ENCODE results near the gene CIAO3. TPM values are rescaled to one million over a fixed set of nuclear protein-coding genes. Genes with fewer than 3 reads are reported as not detected.

Gene CIAO3
- total RNA-seq, 1 donor, result 37.1 TPM

DNA sequence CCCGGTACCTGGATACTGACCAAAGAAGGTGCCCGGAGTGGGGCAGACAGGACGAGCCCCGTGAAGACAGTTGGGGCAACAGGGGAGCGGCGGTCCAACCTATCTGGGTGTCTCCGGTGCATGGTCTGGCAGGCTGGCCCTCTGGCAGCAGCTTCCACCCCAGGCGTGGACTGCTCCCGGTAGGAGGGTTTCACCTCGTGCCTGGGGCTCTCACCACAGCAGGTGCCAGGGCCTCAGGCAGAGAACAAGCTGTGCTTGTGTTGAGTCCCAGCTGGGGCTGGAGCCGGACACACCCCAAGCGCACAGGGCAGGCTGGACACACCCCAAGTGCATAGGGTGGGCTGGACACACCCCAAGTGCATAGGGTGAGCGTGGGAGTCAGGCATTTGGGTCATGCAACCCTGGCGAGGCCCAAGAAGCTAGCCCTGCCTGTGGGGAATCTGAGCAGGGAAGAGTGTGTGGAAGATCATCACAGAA is 33.7 kb downstream of the CIAO3 start:
- TF ChIP-seq, protein P1, sequence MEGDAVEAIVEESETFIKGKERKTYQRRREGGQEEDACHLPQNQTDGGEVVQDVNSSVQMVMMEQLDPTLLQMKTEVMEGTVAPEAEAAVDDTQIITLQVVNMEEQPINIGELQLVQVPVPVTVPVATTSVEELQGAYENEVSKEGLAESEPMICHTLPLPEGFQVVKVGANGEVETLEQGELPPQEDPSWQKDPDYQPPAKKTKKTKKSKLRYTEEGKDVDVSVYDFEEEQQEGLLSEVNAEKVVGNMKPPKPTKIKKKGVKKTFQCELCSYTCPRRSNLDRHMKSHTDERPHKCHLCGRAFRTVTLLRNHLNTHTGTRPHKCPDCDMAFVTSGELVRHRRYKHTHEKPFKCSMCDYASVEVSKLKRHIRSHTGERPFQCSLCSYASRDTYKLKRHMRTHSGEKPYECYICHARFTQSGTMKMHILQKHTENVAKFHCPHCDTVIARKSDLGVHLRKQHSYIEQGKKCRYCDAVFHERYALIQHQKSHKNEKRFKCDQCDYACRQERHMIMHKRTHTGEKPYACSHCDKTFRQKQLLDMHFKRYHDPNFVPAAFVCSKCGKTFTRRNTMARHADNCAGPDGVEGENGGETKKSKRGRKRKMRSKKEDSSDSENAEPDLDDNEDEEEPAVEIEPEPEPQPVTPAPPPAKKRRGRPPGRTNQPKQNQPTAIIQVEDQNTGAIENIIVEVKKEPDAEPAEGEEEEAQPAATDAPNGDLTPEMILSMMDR (IDR thresholded peaks at IDR 0.05; ENCODE audit: insufficient read depth, low read depth, low read length), result no peak
- no peak overlapping the region for H3K4me3 ChIP-seq (ENCODE audit: low read depth, low read length)
- DNase-seq (ENCODE audit: low read depth), result no peak

- TF ChIP-seq, protein P1 (IDR thresholded peaks at IDR 0.05; ENCODE audit: insufficient read depth, low read depth, low read length), result no peak
Observed at GRCh38 chr16:706189-707061, 34.4 kb downstream of the CIAO3 start.

DNA sequence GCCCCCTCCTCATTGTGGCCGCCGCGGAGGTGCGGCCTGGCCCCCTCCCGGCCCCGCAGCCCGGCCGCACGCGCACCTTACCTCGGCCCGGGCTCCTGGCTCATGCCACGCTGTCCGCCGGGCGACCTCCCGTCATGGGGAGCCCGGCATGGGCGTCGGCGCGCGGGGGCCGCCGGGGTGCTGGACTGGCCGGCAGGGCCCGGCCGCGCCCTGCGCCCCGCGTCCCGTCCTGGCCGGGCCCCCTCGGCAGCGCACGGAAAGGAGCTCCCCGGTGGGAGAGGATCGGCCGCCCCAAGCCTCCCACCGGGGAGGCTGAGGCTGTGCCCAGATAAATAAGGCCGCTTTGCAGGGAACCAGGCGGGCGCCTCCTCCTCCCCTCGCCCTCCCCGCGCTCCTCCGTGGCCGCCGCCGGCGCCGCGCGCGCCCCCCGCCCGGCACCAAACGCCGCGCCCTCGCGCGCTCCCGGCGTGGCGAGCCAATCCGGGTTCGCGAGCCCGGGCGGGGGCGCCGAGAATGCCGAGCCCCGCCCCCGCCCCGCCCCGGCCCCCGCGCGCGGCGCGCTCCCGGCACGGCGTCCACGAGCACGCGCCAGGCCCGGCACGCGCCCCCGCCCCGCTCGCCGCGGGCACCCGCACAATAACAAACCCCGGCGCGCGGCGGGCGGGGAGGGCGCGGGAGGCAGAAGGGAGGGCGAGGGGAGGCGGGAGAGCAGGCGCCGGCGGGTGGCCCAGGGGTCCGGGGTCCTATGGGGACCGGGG is 35.2 kb downstream of the CIAO3 start, which contains the start of gene FBXL16:
FBXL16 (minus strand) TSS at position 371 of the 758 bp plus-strand sequence. CDS start 8,396 bp downstream, outside the sequence.
- TF ChIP-seq, protein P1 (IDR thresholded peaks at IDR 0.05; ENCODE audit: insufficient read depth, low read depth, low read length), result no peak
- DNase-seq (ENCODE audit: low read depth), result no peak
- no peak within 1 kb of the TSS for H3K4me3 ChIP-seq (ENCODE audit: low read depth, low read length)

More at GRCh38 chr16:706189-707061, 34.4 kb downstream of the CIAO3 start:
- no peak overlapping the region for H3K4me3 ChIP-seq (ENCODE audit: low read depth, low read length)
- no peak for DNase-seq (ENCODE audit: low read depth)

- TF ChIP-seq, protein P1 (IDR thresholded peaks at IDR 0.05; ENCODE audit: insufficient read depth, low read depth, low read length), result no peak
- H3K4me3 ChIP-seq (ENCODE audit: low read depth, low read length), result no peak overlapping the region
Observed at GRCh38 chr16:704552-705380, 36.0 kb downstream of the CIAO3 start.

DNA sequence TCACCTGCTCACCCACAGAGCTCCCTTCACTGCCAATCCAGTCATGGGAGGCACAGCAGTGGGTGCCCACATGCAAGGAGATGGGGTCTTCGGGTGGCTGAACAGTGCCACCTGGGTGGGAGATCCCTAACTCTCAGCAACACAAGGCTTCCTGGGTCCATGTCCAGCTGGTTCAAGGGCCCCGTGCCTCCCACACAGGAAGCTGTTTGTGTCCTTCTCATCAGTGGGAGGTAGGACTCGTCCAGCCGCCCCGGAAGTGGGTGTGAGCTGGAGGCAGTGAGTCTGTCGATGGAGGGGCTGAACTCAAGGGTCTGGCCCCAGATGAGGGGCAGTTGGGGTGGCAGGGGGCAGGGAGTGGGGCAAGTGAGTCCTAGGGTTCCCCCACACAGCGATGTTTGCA is 36.8 kb downstream of the CIAO3 start:
- no peak overlapping the region for H3K4me3 ChIP-seq (ENCODE audit: low read depth, low read length)
- no peak for DNase-seq (ENCODE audit: low read depth)
- TF ChIP-seq, protein P1 (IDR thresholded peaks at IDR 0.05; ENCODE audit: insufficient read depth, low read depth, low read length), result no peak

More at GRCh38 chr16:704552-705380, 36.0 kb downstream of the CIAO3 start:
- DNase-seq (ENCODE audit: low read depth), result no peak

- TF ChIP-seq, protein P1 (IDR thresholded peaks at IDR 0.05; ENCODE audit: insufficient read depth, low read depth, low read length), result no peak
- DNase-seq (ENCODE audit: low read depth), result no peak
- no peak overlapping the region for H3K4me3 ChIP-seq (ENCODE audit: low read depth, low read length)
Observed at GRCh38 chr16:703406-703805, 37.4 kb downstream of the CIAO3 start.

Data from fibroblast of villous mesenchyme (primary cell).